Smooth muscle cell (in vitro differentiated cells): ENCODE results near the gene ITSN1. TPM values are rescaled to one million over a fixed set of nuclear protein-coding genes. Genes with fewer than 3 reads are reported as not detected.
A peak's percentile ranks its signal among the peaks of the same experiment; 100 is the strongest.

Source experiments
- DNase-seq: peaks from one replicate; lab custom pipeline; 2025; ENCODE audit not compliant: unreplicated experiment; lab: John Stamatoyannopoulos, UW
- H2AFZ ChIP-seq: fragments of 200-600 bp; sonication (generic); 2 replicates; pipeline ENCODE4 v1.6.0; 2016; ENCODE audit warnings: antibody characterized with exemption, low read depth, mild to moderate bottlenecking
- H3F3A ChIP-seq: fragments of 200-600 bp; sonication (generic); 2 replicates; pipeline ENCODE4 v1.6.0; 2017; ENCODE audit warnings: antibody characterized with exemption, low read depth
- H3K27ac ChIP-seq: fragments of 200-600 bp; sonication (generic); 2 replicates; pipeline ENCODE4 v1.5.1; 2016; ENCODE audit warnings: low read depth, mild to moderate bottlenecking
- H3K27me3 ChIP-seq: fragments of 200-600 bp; sonication (generic); 2 replicates; pipeline ENCODE4 v1.6.1; 2016; ENCODE audit warnings: low read depth, mild to moderate bottlenecking
- H3K36me3 ChIP-seq: fragments of 200-600 bp; sonication (generic); 2 replicates; pipeline ENCODE4 v1.5.1; 2016; ENCODE audit warnings: low read depth
- H3K4me1 ChIP-seq: fragments of 200-600 bp; sonication (generic); 2 replicates; pipeline ENCODE4 v1.5.1; 2016; ENCODE audit warnings: low read depth
- H3K4me2 ChIP-seq: fragments of 200-600 bp; sonication (generic); 2 replicates; pipeline ENCODE4 v1.6.0; 2016; ENCODE audit warnings: mild to moderate bottlenecking
- H3K4me3 ChIP-seq: fragments of 200-600 bp; sonication (generic); 2 replicates; pipeline ENCODE4 v1.5.1; 2016; ENCODE audit warnings: mild to moderate bottlenecking
- H3K79me2 ChIP-seq: fragments of 200-600 bp; sonication (generic); 2 replicates; pipeline ENCODE4 v1.6.0; 2016; ENCODE audit warnings: low read depth, mild to moderate bottlenecking
- H3K9ac ChIP-seq: fragments of 200-600 bp; sonication (generic); 2 replicates; pipeline ENCODE4 v1.6.0; 2016; ENCODE audit warnings: low read depth
- H3K9me3 ChIP-seq: fragments of 200-600 bp; sonication (generic); replicated peaks from 2 replicates; pipeline ENCODE4 v1.5.1; 2016; ENCODE audit warnings: low read depth
- H4K20me1 ChIP-seq: fragments of 200-600 bp; sonication (generic); 2 replicates; pipeline ENCODE4 v1.6.0; 2016; ENCODE audit warnings: low read depth
- CTCF ChIP-seq: fragments of 200-600 bp; sonication (generic); IDR thresholded peaks from 2 replicates; pipeline ENCODE4 v1.5.1; 2017; ENCODE audit warnings: borderline replicate concordance, mild to moderate bottlenecking, antibody characterized with exemption; ENCODE audit not compliant: insufficient read depth, poor library complexity, severe bottlenecking
- WGBS: methylation state at CpG from one replicate; pipeline ENCODE4 v1.1.7; 2016; ENCODE audit warnings: low lambda C conversion rate; 5-methylcytosine and 5-hydroxymethylcytosine counted together
- polyA plus RNA-seq: library from polyadenylated mRNA; unstranded; fragments of >200 nt; fragmentation: Nextera tagmentation; extraction: Ambion mirVana; gene quantifications from 2 replicates; pipeline ENCODE4 v1.2.1, GENCODE V29; 2016
- total RNA-seq: library from RNA; depleted of rRNA; stranded (reverse); fragments of >200 nt; gene quantifications from 2 replicates; pipeline ENCODE4 v1.2.3, GENCODE V29; 2014

The ITSN1 gene
- total and polyA plus RNA-seq, 2 experiments from 2014 or later, result 36.4 to 76.5 TPM

- Histone ChIP-seq H3K4me3 (no peak overlapping the region), H3K36me3 (no peaks in the 10 kb centered on the region), H3K9me3 (no peaks in the 10 kb centered on the region), H4K20me1 (no peaks in the 10 kb centered on the region), H3K27me3 (no peaks in the 10 kb centered on the region), H3K27ac (peak overlapping the region; percentile 70), H2AFZ (no peak overlapping the region), H3F3A (peaks cover 15% of the 10 kb centered on the region), H3K79me2 (no peaks in the 10 kb centered on the region), H3K9ac (no peak overlapping the region), H3K4me1 (no peaks in the 10 kb centered on the region), H3K4me2 (no peak overlapping the region)
- no peak for TF ChIP-seq CTCF
- no peak for DNase-seq
These were observed 227.6 kb downstream of the ITSN1 start for GRCh38 chr21:33869873-33870272.

- WGBS, result 80% methylated on average over 4 of the region's 4 CpGs
- TF ChIP-seq CTCF, result no peak
- no peak for DNase-seq
- Histone ChIP-seq H3K79me2 (no peaks in the 10 kb centered on the region), H4K20me1 (no peaks in the 10 kb centered on the region), H3K27me3 (no peaks in the 10 kb centered on the region), H3K4me1 (no peaks in the 10 kb centered on the region), H3K9ac (peak overlapping the region; percentile 2), H3K4me2 (no peak overlapping the region), H2AFZ (no peak overlapping the region), H3K9me3 (no peaks in the 10 kb centered on the region), H3K27ac (peak overlapping the region; percentile 70), H3F3A (peaks cover 15% of the 10 kb centered on the region), H3K4me3 (no peak overlapping the region), H3K36me3 (no peaks in the 10 kb centered on the region)
These were observed 228.5 kb downstream of the ITSN1 start for GRCh38 chr21:33870768-33871167.

GRCh38 chr21:33871171-33871570 is 228.9 kb downstream of the ITSN1 start:
- H3K9me3 ChIP-seq, result no peaks in the 10 kb centered on the region
- H3K36me3 ChIP-seq, result no peaks in the 10 kb centered on the region
- H3K4me2 ChIP-seq, result no peak overlapping the region
- no peaks in the 10 kb centered on the region for H3K79me2 ChIP-seq
- H3F3A ChIP-seq, result peaks cover 12% of the 10 kb centered on the region
- no peaks in the 10 kb centered on the region for H3K27me3 ChIP-seq
- no peaks in the 10 kb centered on the region for H4K20me1 ChIP-seq
- DNase-seq, result no peak
- no peaks in the 10 kb centered on the region for H3K4me1 ChIP-seq
- H3K27ac ChIP-seq, result peak overlapping the region; percentile 70
- TF ChIP-seq CTCF, result no peak
- peak overlapping the region; percentile 2 for H3K9ac ChIP-seq
- no peak overlapping the region for H2AFZ ChIP-seq
- no peak overlapping the region for H3K4me3 ChIP-seq
- WGBS, result 78% methylated on average over 5 of the region's 5 CpGs

- no peak overlapping the region for H3K4me3 ChIP-seq
- no peak overlapping the region for H3K9ac ChIP-seq
- H3F3A ChIP-seq, result peaks cover 12% of the 10 kb centered on the region
- no peaks in the 10 kb centered on the region for H3K79me2 ChIP-seq
- no peak for DNase-seq
- no peak overlapping the region for H3K27ac ChIP-seq
- no peaks in the 10 kb centered on the region for H3K27me3 ChIP-seq
- H4K20me1 ChIP-seq, result no peaks in the 10 kb centered on the region
- no peaks in the 10 kb centered on the region for H3K4me1 ChIP-seq
- H3K36me3 ChIP-seq, result no peaks in the 10 kb centered on the region
- 75% methylated on average over 4 of the region's 4 CpGs for WGBS
- no peak overlapping the region for H2AFZ ChIP-seq
- TF ChIP-seq CTCF, result no peak
- H3K9me3 ChIP-seq, result no peaks in the 10 kb centered on the region
- H3K4me2 ChIP-seq, result no peak overlapping the region
These were observed 230.7 kb downstream of the ITSN1 start for GRCh38 chr21:33872881-33873515.
